Mucosa of descending colon (tissue), 3 donors: ENCODE measurements around the gene CACNA2D1. TPM values are rescaled to one million over a fixed set of nuclear protein-coding genes. Genes with fewer than 3 reads are reported as not detected.

Source experiments
- ATAC-seq: fragments of 200-7000 bp; cut with Tn5 transposase; one replicate; pipeline ENCODE4 v1.9.1; 2020; ENCODE audit warnings: mild to moderate bottlenecking, moderate library complexity
- DNase-seq, 3 donors: peaks; one replicate each; pipeline ENCODE4 v3.0.0-alpha.2; 2020
- H3K36me3 ChIP-seq: fragments of 200-600 bp; one replicate; pipeline ENCODE4 v1.8.0; 2021; ENCODE audit warnings: low read depth, mild to moderate bottlenecking
- H3K4me1 ChIP-seq: fragments of 200-600 bp; one replicate; pipeline ENCODE4 v1.8.0; 2021; ENCODE audit warnings: low read depth, mild to moderate bottlenecking
- H3K4me3 ChIP-seq: fragments of 200-600 bp; one replicate; pipeline ENCODE4 v1.8.0; 2021; ENCODE audit warnings: mild to moderate bottlenecking
- H3K9me3 ChIP-seq: fragments of 200-600 bp; one replicate; pipeline ENCODE4 v1.8.0; 2021; ENCODE audit warnings: mild to moderate bottlenecking
- intact Hi-C, 2 donors: fragments of 100-400 bp; cut with DNase I in 1 of 2; cut with micrococcal nuclease in 1 of 2; formaldehyde crosslinking; loops; one replicate each; pipeline versions ENCODE4 v1.11.0 to v1.11.1; 2022; cut with DNase I, micrococcal nuclease
- total RNA-seq, 3 donors: library from RNA; stranded (reverse); fragmentation: NEBNext Ultra II Directional in 2 of 3; extraction: Animal tissue kit (Norgen Biotek cat#: 25700) in 2 of 3; gene quantifications; one replicate each; pipeline versions ENCODE4 v1.2.1 to v1.2.4, GENCODE V29; 2021 to 2023
- TF ChIP-seq, protein P1 (sequence below): fragments of 200-600 bp; IDR thresholded peaks from one replicate; pipeline ENCODE4 v1.8.0; 2022; ENCODE audit warnings: antibody characterized with exemption, mild to moderate bottlenecking
- donor health status: DM: no; HTN: no; CAD: no; lungs with moderate emphysema.
- donor health status: DM: no; HTN: no; CAD: no.
- donor health status: DM: no; HTN: yes; CAD: no.

Gene CACNA2D1
- total RNA-seq, 3 donors from 2014 or later: 3.9 to 44.1 (median 6.9) TPM

GRCh38 chr7:82264783-82265305 is 178.7 kb downstream of the CACNA2D1 start:
- intact Hi-C loops: no loop called here
- H3K36me3 ChIP-seq: no peaks in the 10 kb centered on the region

DNA sequence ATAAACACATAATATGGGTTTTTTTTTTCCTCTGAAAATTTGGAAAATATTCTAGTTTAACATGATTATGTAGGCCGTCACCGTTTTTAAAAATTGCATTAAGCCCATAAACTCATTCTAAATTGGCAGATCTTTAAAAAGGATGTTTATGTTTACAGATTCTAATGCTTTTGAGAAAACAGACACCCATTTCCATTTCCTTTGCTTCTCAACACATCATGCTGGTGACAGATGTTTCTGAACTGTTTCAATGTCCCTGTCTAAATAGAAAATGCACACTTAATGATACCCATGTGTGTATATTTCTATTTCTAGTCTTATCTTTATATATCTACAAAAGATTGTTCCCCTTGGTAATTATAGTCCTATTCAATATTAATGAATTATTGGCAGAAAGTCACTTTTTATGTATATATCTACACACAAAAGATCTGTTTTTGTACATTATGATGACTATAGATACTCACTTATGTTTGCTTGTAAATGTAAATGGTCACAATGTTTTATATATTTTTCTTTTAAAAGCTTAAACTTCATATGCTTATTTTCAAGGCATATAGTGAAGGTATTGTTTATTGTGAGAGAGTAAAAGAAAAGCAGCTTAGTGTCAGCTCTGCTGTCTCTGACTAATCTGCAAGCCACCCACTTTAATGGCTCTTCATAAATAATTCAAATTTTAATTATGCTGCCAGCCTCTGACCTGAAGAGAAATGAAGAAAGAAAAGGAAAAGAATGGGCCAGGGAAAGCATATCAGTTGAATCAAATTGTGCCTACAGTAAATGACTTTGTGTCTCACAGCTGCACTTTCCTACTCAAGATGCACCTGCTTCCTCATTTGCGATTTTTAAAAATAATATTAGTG is 179.4 kb downstream of the CACNA2D1 start:
- DNase-seq: no peak
- Histone ChIP-seq H3K4me3 (no peak overlapping the region), H3K4me1 (no peaks in the 10 kb centered on the region), H3K9me3 (no peaks in the 10 kb centered on the region), H3K36me3 (no peaks in the 10 kb centered on the region)
- TF ChIP-seq, protein P1, sequence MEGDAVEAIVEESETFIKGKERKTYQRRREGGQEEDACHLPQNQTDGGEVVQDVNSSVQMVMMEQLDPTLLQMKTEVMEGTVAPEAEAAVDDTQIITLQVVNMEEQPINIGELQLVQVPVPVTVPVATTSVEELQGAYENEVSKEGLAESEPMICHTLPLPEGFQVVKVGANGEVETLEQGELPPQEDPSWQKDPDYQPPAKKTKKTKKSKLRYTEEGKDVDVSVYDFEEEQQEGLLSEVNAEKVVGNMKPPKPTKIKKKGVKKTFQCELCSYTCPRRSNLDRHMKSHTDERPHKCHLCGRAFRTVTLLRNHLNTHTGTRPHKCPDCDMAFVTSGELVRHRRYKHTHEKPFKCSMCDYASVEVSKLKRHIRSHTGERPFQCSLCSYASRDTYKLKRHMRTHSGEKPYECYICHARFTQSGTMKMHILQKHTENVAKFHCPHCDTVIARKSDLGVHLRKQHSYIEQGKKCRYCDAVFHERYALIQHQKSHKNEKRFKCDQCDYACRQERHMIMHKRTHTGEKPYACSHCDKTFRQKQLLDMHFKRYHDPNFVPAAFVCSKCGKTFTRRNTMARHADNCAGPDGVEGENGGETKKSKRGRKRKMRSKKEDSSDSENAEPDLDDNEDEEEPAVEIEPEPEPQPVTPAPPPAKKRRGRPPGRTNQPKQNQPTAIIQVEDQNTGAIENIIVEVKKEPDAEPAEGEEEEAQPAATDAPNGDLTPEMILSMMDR: no peak
- intact Hi-C loops: no loop called here
- no peak for ATAC-seq

More at GRCh38 chr7:82264783-82265305, 178.7 kb downstream of the CACNA2D1 start:
- H3K9me3 ChIP-seq: no peaks in the 10 kb centered on the region
- no peaks in the 10 kb centered on the region for H3K4me1 ChIP-seq
- TF ChIP-seq, protein P1: no peak
- ATAC-seq: no peak
- no peak for DNase-seq
- no peak overlapping the region for H3K4me3 ChIP-seq

GRCh38 chr7:82258181-82258580 is 185.4 kb downstream of the CACNA2D1 start:
- H3K4me1 ChIP-seq: no peaks in the 10 kb centered on the region
- intact Hi-C loops: no loop called here
- H3K36me3 ChIP-seq: no peaks in the 10 kb centered on the region
- no peak overlapping the region for H3K4me3 ChIP-seq
- TF ChIP-seq, protein P1: no peak
- no peak for ATAC-seq
- no peaks in the 10 kb centered on the region for H3K9me3 ChIP-seq
- DNase-seq: no peak

- ATAC-seq: no peak
- TF ChIP-seq, protein P1: no peak
- DNase-seq: no peak
Measured at GRCh38 chr7:82257118-82257695, 186.4 kb downstream of the CACNA2D1 start.

GRCh38 chr7:82255706-82256105 is 187.9 kb downstream of the CACNA2D1 start:
- no peak for ATAC-seq
- H3K9me3 ChIP-seq: no peaks in the 10 kb centered on the region
- H3K4me3 ChIP-seq: no peak overlapping the region
- TF ChIP-seq, protein P1: no peak
- DNase-seq: no peak
- intact Hi-C loops: no loop called here
- no peaks in the 10 kb centered on the region for H3K4me1 ChIP-seq
- no peaks in the 10 kb centered on the region for H3K36me3 ChIP-seq

More at GRCh38 chr7:82257118-82257695, 186.4 kb downstream of the CACNA2D1 start:
- Histone ChIP-seq H3K4me3 (no peak overlapping the region), H3K36me3 (no peaks in the 10 kb centered on the region), H3K4me1 (no peaks in the 10 kb centered on the region), H3K9me3 (no peaks in the 10 kb centered on the region)
- intact Hi-C loops: no loop called here
